GM12878 (cell line): ENCODE measurements around the gene RNU6-1. TPM values are rescaled to one million over a fixed set of nuclear protein-coding genes. Genes with fewer than 3 reads are reported as not detected.

Experiments used
- ATAC-seq: fragments of 200-7000 bp; cut with Tn5 transposase; 3 replicates; pipeline ENCODE4 v1.9.1; 2020; ENCODE audit warnings: mild to moderate bottlenecking, moderate library complexity
- BruUV-seq: library from RNA; stranded (reverse); fragments of 400-500 nt; replicated peaks from 2 replicates; lab custom pipeline; 2021; lab: Mats Ljungman, UMichigan
- CTCF ChIA-PET: fragments of 300-600 bp; sonication (Branson Sonifier 250); formaldehyde crosslinking; extraction: SDS; loops from one replicate; lab custom pipeline; 2021; ENCODE audit warnings: inconsistent platforms; lab: Yijun Ruan, JAX
- POLR2A ChIA-PET: fragments of 350-600 bp; formaldehyde crosslinking; extraction: SDS; loops from one replicate; lab custom pipeline; 2021; ENCODE audit warnings: inconsistent platforms; lab: Charles Lee
- RAD21 ChIA-PET: fragments of 300-600 bp; sonication (Branson Sonifier 250); formaldehyde crosslinking; loops from one replicate; lab custom pipeline; 2023; ENCODE audit warnings: antibody characterized with exemption; ENCODE audit not compliant: unreplicated experiment; lab: Charles Lee
- SMC1A ChIA-PET: fragments of 300-600 bp; sonication (Branson Sonifier 250); formaldehyde crosslinking; loops from one replicate; lab custom pipeline; 2023; ENCODE audit not compliant: unreplicated experiment, uncharacterized antibody; lab: Charles Lee
- DNase-seq: peaks from one replicate; pipeline ENCODE4 v3.0.0-alpha.2; 2011; ENCODE audit warnings: low read depth, low spot score
- FAIRE-seq: peaks from 3 replicates; lab custom pipeline; 2011; peaks lifted over from hg19 to GRCh38; lab: Jason Lieb, UNC
- H2AFZ ChIP-seq: 2 replicates; pipeline ENCODE4 v1.6.0; 2011; ENCODE audit warnings: low read depth, low read length, control low read depth; ENCODE audit not compliant: control insufficient read depth
- H3K27ac ChIP-seq: 2 replicates; pipeline ENCODE4 v1.5.1; 2011; ENCODE audit warnings: control low read depth; ENCODE audit not compliant: control insufficient read depth, insufficient read depth
- H3K27me3 ChIP-seq, 2 experiments: replicated peaks in 1 of 2; 2 replicates each; pipeline versions ENCODE4 v1.6.0 to v1.6.1; 2011; ENCODE audit warnings: low read length in 1 of 2; ENCODE audit not compliant: control insufficient read depth in 2 of 2, insufficient read depth in 2 of 2
- H3K36me3 ChIP-seq, 2 experiments: 2 replicates each; pipeline ENCODE4 v1.5.1; 2011; ENCODE audit warnings: low read length in 1 of 2; ENCODE audit not compliant: control insufficient read depth in 2 of 2, insufficient read depth in 2 of 2
- H3K4me1 ChIP-seq: 2 replicates; pipeline ENCODE4 v1.6.1; 2011; ENCODE audit warnings: mild to moderate bottlenecking, low read length, moderate library complexity, mixed read lengths; ENCODE audit not compliant: control insufficient read depth, insufficient read depth
- H3K4me2 ChIP-seq: 2 replicates; pipeline ENCODE4 v1.6.0; 2011; ENCODE audit warnings: control low read depth; ENCODE audit not compliant: control insufficient read depth, insufficient read depth
- H3K4me3 ChIP-seq: fragments of 200-600 bp; sonication (generic); 2 replicates; pipeline ENCODE4 v1.5.1; 2016
- H3K79me2 ChIP-seq: 2 replicates; pipeline ENCODE4 v1.6.0; 2011; ENCODE audit warnings: low read length; ENCODE audit not compliant: control insufficient read depth, insufficient read depth
- H3K9ac ChIP-seq: 2 replicates; pipeline ENCODE4 v1.8.0; 2011; ENCODE audit warnings: low read length, control low read depth, mixed read lengths; ENCODE audit not compliant: control insufficient read depth, insufficient read depth
- H3K9me3 ChIP-seq: replicated peaks from 3 replicates; pipeline ENCODE4 v1.5.1; 2011; ENCODE audit warnings: mild to moderate bottlenecking, low read length; ENCODE audit not compliant: control insufficient read depth, insufficient read depth
- H4K20me1 ChIP-seq: 2 replicates; pipeline ENCODE4 v1.6.0; 2011; ENCODE audit not compliant: control insufficient read depth, insufficient read depth
- E2F4 ChIP-seq: IDR thresholded peaks from 2 replicates; pipeline ENCODE4 v1.6.1; 2012; ENCODE audit warnings: low read depth, low read length, improper control_type of control experiment
- ESRRA ChIP-seq: IDR thresholded peaks from 2 replicates; pipeline ENCODE4 v1.6.1; 2012; ENCODE audit warnings: mild to moderate bottlenecking, low read length, improper control_type of control experiment
- HDAC6 ChIP-seq: fragments of 200-600 bp; sonication (generic); IDR thresholded peaks from one replicate; pipeline ENCODE4 v1.8.0; 2017; ENCODE audit warnings: antibody characterized with exemption; ENCODE audit not compliant: unreplicated experiment
- NR2F1 ChIP-seq: fragments of 450-650 bp; conservative IDR thresholded peaks from 2 replicates; pipeline ENCODE4 v1.6.1; 2017; ENCODE audit warnings: mild to moderate bottlenecking
- RAD21 ChIP-seq: IDR thresholded peaks from 2 replicates; pipeline ENCODE4 v1.6.1; 2011; ENCODE audit warnings: mild to moderate bottlenecking, low read depth, low read length, moderate library complexity; ENCODE audit not compliant: insufficient read depth
- SREBF2 ChIP-seq: IDR thresholded peaks from 2 replicates; pipeline ENCODE4 v1.6.1; 2012; ENCODE audit warnings: mild to moderate bottlenecking, low read length
- STAT1 ChIP-seq: fragments of 450-650 bp; conservative IDR thresholded peaks from 2 replicates; pipeline ENCODE4 v1.6.1; 2014; ENCODE audit warnings: antibody characterized with exemption, mild to moderate bottlenecking
- SUPT20H ChIP-seq: IDR thresholded peaks from 2 replicates; pipeline ENCODE4 v1.6.1; 2011; ENCODE audit warnings: low read depth, mild to moderate bottlenecking, low read length, moderate library complexity, borderline replicate concordance; ENCODE audit not compliant: control insufficient read depth
- ZNF592 ChIP-seq: fragments of 450-650 bp; IDR thresholded peaks from 2 replicates; pipeline ENCODE4 v1.6.1; 2017; ENCODE audit warnings: mild to moderate bottlenecking, moderate library complexity
- WGBS: methylation state at CpG from one replicate; pipeline ENCODE4 v1.1.6; 2016; ENCODE audit warnings: low lambda C conversion rate; ENCODE audit not compliant: insufficient replicate concordance, insufficient coverage; ENCODE audit errors: missing lambda C conversion rate; 5-methylcytosine and 5-hydroxymethylcytosine counted together
- in situ Hi-C: fragments of 300-500 bp; cut with MboI; formaldehyde crosslinking; loops from 9 replicates; pipeline ENCODE4 v1.14.3; 2018; ENCODE audit warnings: mixed read lengths
- intact Hi-C: fragments of 100-400 bp; cut with micrococcal nuclease; formaldehyde crosslinking; loops from one replicate; pipeline ENCODE4 v1.14.2; 2022; ENCODE audit not compliant: unreplicated experiment
- polyA plus RNA-seq, 11 experiments: library from polyadenylated mRNA; depleted of rRNA in 4 of 11; unstranded in 6 of 11; stranded (reverse) in 5 of 11; fragments of >200 nt; fragmentation: Nextera tagmentation in 4 of 11; fragmentation: Illumina TruSeq in 1 of 11; extraction: Ambion mirVana in 4 of 11; extraction: Trizol in 1 of 11; gene quantifications; 1 replicate in 1 of 11; 2 replicates in 10 of 11; pipeline versions ENCODE4 v1.2.1 to v1.2.3, GENCODE V29; 2011 to 2016; ENCODE audit warnings: inconsistent platforms in 2 of 11, missing spikeins in 2 of 11, low read depth in 1 of 11
- total RNA-seq, 4 experiments: library from RNA; depleted of rRNA in 3 of 4; stranded (reverse); fragments of >200 nt in 3 of 4; fragmentation: Illumina TruSeq in 1 of 4; extraction: Trizol in 1 of 4; gene quantifications; 2 replicates each; pipeline versions ENCODE4 v1.2.1 to v1.2.3, GENCODE V29; 2013 to 2021
- TF ChIP-seq, protein P1 (sequence below): fragments of 450-650 bp; formaldehyde crosslinking; IDR thresholded peaks from 2 replicates; pipeline ENCODE4 v1.5.0; 2022; ENCODE audit warnings: mild to moderate bottlenecking, missing genetic modification characterization
- TF ChIP-seq, protein P2 (sequence below): fragments of 450-650 bp; IDR thresholded peaks from 2 replicates; pipeline ENCODE4 v1.6.1; 2017; ENCODE audit warnings: antibody characterized with exemption, mild to moderate bottlenecking, moderate library complexity

RNU6-1 gene
- total and polyA plus RNA-seq, 10 of the 15 experiments (the other 5 are each of a cell fraction or from before 2014, with no cell fraction given) = not detected

GRCh38 chr15:67808821-67809220, 31.0 kb downstream of the RNU6-1 start (continued):
- TF ChIP-seq ESRRA = no peak
- no peak for TF ChIP-seq SUPT20H

GRCh38 chr15:67807836-67808235, 32.0 kb downstream of the RNU6-1 start:
- ATAC-seq (no peak), DNase-seq (no peak), FAIRE-seq (no peak)
- ChIA-PET RAD21 (no interaction called here), SMC1A (no interaction called here), CTCF (interaction anchor here (0.7 kb wide), 1 partner anchor 307 kb away, joined by 3 read pairs; no protein-coding TSS in a partner anchor), POLR2A (no interaction called here)
- no peaks in the 10 kb centered on the region; the same call in 1 of the 2 replicates for H4K20me1 ChIP-seq
- in situ Hi-C loops (no loop called here), intact Hi-C loops (no loop called here)
- H3K79me2 ChIP-seq = no peaks in the 10 kb centered on the region
- BruUV-seq = no TSS peak
- H3K9ac ChIP-seq = no peak overlapping the region
- H3K27ac ChIP-seq = no peak overlapping the region
- no peaks in the 10 kb centered on the region for H3K27me3 ChIP-seq
- peaks cover 5% of the 10 kb centered on the region for H3K4me1 ChIP-seq
- H3K9me3 ChIP-seq = no peaks in the 10 kb centered on the region
- WGBS = 95% methylated on average over 7 of the region's 7 CpGs
- H2AFZ ChIP-seq = no peak overlapping the region
- H3K36me3 ChIP-seq = no peaks in the 10 kb centered on the region; a peak in 2 of 4 replicates
- H3K4me2 ChIP-seq = no peak overlapping the region
- no peak overlapping the region for H3K4me3 ChIP-seq
- TF ChIP-seq HDAC6 (no peak), SREBF2 (no peak), E2F4 (no peak), STAT1 (no peak), RAD21 (no peak), ZNF592 (no peak), NR2F1 (no peak)
- TF ChIP-seq, protein P1, sequence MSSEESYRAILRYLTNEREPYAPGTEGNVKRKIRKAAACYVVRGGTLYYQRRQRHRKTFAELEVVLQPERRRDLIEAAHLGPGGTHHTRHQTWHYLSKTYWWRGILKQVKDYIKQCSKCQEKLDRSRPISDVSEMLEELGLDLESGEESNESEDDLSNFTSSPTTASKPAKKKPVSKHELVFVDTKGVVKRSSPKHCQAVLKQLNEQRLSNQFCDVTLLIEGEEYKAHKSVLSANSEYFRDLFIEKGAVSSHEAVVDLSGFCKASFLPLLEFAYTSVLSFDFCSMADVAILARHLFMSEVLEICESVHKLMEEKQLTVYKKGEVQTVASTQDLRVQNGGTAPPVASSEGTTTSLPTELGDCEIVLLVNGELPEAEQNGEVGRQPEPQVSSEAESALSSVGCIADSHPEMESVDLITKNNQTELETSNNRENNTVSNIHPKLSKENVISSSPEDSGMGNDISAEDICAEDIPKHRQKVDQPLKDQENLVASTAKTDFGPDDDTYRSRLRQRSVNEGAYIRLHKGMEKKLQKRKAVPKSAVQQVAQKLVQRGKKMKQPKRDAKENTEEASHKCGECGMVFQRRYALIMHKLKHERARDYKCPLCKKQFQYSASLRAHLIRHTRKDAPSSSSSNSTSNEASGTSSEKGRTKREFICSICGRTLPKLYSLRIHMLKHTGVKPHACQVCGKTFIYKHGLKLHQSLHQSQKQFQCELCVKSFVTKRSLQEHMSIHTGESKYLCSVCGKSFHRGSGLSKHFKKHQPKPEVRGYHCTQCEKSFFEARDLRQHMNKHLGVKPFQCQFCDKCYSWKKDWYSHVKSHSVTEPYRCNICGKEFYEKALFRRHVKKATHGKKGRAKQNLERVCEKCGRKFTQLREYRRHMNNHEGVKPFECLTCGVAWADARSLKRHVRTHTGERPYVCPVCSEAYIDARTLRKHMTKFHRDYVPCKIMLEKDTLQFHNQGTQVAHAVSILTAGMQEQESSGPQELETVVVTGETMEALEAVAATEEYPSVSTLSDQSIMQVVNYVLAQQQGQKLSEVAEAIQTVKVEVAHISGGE = no peak
- TF ChIP-seq, protein P2, sequence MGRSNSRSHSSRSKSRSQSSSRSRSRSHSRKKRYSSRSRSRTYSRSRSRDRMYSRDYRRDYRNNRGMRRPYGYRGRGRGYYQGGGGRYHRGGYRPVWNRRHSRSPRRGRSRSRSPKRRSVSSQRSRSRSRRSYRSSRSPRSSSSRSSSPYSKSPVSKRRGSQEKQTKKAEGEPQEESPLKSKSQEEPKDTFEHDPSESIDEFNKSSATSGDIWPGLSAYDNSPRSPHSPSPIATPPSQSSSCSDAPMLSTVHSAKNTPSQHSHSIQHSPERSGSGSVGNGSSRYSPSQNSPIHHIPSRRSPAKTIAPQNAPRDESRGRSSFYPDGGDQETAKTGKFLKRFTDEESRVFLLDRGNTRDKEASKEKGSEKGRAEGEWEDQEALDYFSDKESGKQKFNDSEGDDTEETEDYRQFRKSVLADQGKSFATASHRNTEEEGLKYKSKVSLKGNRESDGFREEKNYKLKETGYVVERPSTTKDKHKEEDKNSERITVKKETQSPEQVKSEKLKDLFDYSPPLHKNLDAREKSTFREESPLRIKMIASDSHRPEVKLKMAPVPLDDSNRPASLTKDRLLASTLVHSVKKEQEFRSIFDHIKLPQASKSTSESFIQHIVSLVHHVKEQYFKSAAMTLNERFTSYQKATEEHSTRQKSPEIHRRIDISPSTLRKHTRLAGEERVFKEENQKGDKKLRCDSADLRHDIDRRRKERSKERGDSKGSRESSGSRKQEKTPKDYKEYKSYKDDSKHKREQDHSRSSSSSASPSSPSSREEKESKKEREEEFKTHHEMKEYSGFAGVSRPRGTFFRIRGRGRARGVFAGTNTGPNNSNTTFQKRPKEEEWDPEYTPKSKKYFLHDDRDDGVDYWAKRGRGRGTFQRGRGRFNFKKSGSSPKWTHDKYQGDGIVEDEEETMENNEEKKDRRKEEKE = no peak
